Middle frontal gyrus (tissue), 1 donor: ENCODE results near the gene CATSPER3.

Experiments
- DNase-seq: peaks from one replicate; pipeline ENCODE4 v3.0.0-alpha.2; 2015; ENCODE audit warnings: low spot score; ENCODE audit errors: extremely low spot score

Gene CATSPER3

DNA sequence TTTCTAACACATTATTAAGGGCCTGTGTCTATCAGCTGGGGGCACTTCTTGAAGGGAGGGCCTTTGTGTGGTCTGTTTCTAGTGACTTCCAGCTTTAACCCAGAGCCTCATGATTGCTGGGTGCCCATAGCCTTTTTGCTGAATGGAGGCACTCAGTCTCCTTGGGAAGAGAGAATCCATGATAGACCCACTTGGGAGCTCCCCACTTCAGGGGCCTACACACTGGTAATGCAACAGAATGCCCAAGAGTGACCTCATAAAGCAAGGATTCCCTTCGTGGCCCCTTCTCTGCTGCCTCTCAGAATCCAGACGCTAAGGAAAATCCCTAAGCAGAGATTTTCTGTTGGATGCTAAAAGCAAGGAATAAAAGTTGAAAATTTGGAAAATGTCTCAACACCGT is at the start of gene CATSPER3:
TSS of gene CATSPER3 (plus strand) at position 301 of the 400 bp plus-strand sequence. CDS start at position 386, 85 bp downstream.
- DNase-seq: no peak

GRCh38 chr5:134918861-134919260 is 48.8 kb upstream of the CATSPER3 start:
- DNase-seq: no peak

- no peak for DNase-seq
Observed at GRCh38 chr5:134920848-134921575, 46.7 kb upstream of the CATSPER3 start.

DNA sequence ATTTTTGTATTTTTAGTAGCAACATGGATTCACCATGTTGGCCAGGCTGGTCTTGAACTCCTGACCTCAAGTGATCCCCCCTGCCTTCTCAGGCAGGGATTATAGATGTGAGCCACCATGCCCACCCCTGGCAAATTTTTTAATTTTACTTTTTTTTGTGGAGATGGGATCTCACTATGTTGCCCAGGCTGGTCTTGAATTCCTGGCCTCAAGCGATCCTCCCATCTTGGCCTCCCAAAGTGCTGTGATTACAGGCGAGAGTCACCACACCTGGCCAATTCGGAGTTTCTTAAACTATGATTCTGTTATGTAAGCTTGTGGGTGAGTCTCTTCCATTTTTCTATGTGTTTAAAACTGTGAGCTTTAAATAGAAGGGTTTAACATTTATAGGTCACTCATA is 35.2 kb upstream of the CATSPER3 start:
- no peak for DNase-seq

DNA sequence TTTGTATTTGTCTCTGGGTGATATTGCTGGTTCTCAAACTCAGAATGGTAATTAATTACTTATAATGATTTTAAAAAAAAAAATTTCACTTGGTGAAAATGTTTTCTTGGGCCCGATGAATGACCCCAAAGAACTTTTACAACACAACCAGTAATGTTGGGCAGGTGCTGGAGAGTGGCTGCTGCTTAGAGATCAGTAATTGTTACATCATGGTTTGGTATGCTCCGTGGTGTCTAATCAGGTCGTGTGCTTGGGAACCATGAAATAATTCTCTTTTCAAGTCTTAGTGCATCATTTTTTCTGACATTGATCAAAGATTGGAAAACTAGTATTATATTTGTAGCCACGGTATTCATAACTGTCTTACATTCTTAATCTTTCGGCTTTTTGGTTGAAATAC is 33.5 kb upstream of the CATSPER3 start:
- no peak for DNase-seq

DNA sequence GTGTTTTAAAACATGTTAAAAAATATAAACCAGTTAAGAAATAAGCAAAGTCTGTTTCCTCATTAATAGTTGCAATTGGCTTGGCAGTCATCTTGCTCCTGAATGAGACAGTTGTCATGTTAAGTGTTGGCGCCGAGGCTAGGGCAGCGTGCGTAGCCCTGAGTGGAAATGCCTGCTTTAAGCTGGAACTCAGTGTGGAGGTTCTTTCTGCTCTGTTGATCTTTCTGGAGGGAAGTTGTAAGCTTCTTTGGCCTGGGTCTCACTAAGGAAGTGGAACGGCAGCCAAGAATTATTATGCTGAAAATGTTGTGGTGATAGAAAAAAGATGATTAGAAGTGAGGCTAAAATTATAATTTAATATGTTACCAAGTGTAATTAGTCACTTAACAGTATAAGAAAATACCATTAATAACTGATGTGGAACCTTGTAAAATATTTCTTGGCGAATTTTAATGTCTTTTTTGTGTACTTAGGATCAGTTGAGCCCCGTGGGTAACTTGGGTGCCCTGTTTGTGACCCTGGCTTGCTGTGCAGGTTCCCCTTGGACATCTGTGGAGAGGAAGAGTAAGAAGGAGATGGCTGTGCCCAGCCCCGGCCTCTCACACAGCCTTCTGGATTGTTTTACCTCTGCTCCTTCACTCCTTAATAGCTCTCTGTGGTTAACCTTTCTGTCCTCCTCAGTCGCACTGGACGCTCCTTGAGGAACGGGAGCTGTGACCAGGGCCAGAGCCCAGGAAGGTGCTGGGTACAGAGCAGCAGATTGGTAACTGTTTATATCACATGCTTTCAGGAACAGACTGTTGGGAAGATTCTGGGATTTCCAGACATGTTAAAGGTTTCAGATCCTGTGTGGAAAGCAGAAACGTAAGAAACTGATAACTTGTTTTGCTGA is 31.8 kb upstream of the CATSPER3 start:
- DNase-seq: no peak

- no peak for DNase-seq
Observed at GRCh38 chr5:134937526-134937925, 30.2 kb upstream of the CATSPER3 start.

DNA sequence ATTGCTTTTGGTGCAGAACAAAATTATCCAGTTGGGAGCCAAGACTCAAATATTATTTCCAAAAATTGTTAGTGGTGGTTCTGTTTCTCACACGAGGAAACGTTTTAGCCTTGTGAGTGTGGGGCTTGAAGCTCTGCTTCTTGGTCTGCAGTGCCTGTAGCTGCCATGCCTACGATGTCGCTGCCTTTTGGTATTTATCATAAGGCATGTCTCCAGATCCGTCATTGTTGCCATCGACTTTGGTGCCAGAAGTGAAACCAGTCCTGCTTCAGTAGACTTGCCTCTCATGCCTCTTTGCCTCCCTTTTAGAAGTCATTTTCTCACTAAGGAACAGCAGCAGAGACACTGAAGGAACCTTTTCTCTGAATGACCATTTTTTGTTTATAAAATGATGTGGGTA is 29.7 kb upstream of the CATSPER3 start:
- no peak for DNase-seq

- DNase-seq: no peak
Observed at GRCh38 chr5:134939500-134939899, 28.2 kb upstream of the CATSPER3 start.

DNA sequence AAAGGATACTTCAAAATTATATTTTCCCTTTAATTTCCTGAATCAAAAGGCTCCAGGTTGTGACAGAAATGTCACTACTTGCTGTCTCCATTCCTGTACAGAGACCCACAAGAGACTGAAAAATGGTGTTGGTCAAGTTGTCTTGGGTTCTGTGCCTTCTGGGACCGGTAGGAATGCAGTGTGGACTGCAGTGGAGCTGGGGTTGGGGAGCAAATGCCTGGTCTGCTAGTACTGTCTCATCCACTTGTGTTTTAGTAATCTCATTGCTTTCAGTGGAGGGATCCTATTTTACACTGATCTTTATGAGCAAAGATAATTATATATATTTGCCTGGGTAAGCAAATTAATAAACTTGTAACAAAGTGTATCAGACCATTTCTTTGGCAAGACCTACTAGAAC is 24.2 kb upstream of the CATSPER3 start:
- no peak for DNase-seq

- no peak for DNase-seq
Observed at GRCh38 chr5:134944630-134945029, 23.1 kb upstream of the CATSPER3 start.

DNA sequence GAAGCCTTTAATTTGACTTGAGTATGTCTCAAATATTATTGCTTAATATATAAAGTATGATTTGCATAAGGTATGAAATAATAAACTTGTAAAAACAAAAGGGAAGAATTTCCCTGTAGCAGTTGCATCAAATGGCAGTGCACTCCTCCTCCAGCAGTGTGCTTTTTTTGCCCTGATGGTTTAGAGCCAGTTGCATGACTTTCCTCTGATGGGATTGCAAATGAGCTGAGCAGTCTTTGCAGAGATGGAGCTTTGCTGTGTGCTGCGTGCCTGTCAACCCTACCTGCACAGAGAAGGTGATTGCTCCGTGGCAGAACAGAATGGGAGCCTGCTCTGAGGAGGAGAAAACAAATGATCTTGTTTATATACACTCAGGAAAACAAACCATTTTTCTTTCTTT is 22.7 kb upstream of the CATSPER3 start:
- no peak for DNase-seq

DNA sequence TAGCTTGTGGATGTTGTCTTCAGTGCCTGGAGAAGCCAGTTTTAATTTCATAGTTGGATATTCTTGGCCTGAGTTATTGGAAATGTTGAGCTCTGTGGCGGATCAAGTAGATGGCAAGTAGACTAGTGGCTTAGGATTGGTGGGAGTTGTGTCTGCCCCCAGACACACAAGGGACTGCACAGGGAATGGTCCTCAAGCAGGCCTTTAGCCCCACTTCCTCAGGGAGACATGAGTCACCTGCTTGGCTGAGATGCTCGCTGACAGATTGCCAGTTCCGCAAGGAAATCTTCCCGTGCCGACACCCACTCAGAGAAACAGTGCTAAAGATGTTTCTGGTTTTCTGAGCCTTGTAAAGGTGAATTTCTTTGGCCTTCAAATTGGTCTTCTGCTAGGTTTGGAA is 18.8 kb upstream of the CATSPER3 start:
- no peak for DNase-seq

DNA sequence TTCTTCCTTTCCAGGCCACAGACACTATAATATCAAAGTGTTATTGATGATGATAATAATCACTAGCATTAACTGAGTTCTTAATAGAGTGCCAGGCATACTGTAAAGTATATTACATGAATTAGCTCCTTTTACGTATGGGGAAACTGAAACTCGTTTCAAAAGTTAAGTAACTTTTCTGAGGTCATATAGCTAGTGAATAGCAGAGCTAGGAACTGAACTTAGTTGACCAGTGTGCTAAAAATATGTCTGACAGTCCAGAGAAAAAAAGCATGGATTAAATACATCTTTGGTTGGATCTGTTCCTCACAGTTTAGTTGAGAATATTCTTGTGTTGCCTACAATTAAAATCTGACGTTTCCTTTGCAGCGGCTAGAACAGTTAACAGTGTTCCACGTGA is 18.4 kb upstream of the CATSPER3 start:
- no peak for DNase-seq

DNA sequence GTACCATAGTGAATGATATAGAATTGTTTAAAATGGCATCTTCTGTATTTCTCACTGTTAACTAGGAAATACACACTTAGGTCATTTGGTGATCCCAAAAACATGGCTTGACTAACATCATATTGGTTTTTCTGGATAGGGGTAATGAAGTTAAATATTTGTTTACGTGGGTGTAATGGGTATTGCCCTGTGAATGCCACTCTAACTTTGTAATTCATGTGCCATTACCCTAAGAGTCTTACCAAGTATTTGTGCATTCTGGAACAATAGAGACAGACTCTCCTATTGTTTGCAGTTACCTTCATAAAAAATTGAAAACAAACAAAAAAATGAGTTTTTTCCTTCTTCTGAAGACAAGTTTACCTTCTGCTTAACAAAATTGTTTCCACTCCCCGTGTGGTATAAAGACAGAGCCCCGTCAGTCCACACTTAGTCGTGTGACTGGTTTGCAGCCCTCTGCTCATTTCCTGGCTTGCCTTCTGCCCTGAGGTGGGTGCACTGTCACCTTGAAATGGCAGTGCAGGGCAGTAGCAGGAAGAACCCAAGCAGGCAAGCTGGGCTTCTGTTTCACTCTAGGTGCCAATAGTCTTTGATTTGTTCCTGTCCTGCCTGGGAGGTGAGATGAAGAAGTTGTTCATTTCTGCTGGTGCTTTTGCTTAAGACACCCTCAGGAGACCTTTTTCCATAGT is 9.6 kb upstream of the CATSPER3 start:
- no peak for DNase-seq

DNA sequence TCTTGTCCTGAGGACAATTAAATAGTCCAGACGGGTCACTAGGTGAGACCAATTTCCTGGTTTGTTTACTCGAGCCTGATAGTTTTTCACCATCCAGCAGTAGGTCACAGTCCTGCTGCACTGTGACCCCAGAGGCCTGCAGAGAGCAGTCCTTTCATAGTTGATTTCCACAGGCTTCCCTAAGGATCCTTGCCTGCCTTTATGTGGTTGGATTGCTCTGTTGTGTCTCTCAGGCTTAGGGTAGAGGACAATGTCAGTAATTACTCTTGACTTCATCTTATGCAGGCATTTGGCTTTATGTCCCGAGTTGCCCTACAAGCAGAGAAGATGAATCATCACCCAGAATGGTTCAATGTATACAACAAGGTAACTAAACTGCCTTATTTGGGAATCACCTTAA is 9.0 kb upstream of the CATSPER3 start:
- no peak for DNase-seq

- no peak for DNase-seq
Observed at GRCh38 chr5:134963098-134963497, 4.6 kb upstream of the CATSPER3 start.

- no peak for DNase-seq
Observed at GRCh38 chr5:134964359-134965270, 3.1 kb upstream of the CATSPER3 start.

GRCh38 chr5:134965271-134965825 is 2.4 kb upstream of the CATSPER3 start:
- DNase-seq: no peak

DNA sequence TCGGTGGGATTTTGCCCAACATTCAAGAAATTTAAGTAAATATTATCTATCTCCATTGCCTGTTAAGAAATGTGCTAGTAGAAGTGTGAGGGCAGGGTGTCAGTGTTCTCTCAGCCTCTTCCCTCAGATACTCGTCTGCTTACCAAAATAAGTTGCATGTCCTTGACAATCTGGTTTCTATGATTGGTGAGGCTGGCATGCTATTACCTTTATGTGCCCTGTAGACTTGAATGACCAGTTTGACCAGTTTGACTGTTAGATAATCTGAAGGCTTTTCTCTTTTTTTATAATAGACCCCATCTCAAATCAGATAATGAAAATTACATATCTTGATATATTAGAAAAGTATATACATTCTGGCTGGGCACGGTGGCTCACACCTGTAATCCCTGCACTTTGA is 348 bp downstream of the CATSPER3 start:
- DNase-seq: no peak

GRCh38 chr5:134969166-134969565 is 1.5 kb downstream of the CATSPER3 start:
- no peak for DNase-seq
